ENCODE results near the gene CACTIN.

CACTIN gene

DNA sequence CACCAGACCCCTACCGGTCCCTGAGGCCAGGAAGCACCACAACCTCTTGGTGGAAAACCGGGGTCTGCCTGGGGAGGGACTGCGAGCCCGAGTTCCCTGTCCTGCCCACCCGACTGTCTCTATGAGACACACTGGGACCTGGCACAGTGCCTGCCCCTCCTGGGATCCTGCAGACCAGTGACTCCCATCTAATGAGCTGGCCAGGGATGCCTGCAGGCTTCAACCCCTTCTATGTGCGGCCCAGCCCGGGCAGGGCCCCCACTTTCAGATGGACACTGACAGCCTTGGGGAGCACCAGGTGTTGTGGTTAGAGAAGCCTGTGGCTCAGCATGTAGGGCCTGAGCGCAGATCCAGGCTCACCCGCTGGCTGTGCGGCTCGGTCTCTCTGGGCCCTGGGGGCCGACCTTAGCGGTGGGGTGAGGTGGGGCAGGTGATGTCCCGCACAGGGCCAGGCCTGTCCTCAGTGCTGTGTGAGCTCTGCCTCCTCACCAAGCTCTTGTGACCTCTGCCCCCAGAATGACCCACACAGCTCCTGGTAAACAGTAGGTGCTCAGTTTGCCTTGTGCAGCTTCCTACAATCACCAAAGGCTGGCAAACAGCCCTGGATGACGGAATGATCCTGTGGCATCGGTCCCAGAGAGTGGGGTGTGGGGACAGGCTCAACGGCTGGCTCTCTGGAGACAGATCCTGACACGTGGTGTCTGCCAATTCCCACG, 17.9 kb upstream of the CACTIN start:
- no peak for TF ChIP-seq CTCF (IDR thresholded peaks at IDR 0.05)
- Histone ChIP-seq H3K27ac (peak overlapping the region in 1 of 2 donors; percentile 20), H3K4me3 (no peak overlapping the region)
- DNase-seq (ENCODE audit: low spot score), result no peak

DNA sequence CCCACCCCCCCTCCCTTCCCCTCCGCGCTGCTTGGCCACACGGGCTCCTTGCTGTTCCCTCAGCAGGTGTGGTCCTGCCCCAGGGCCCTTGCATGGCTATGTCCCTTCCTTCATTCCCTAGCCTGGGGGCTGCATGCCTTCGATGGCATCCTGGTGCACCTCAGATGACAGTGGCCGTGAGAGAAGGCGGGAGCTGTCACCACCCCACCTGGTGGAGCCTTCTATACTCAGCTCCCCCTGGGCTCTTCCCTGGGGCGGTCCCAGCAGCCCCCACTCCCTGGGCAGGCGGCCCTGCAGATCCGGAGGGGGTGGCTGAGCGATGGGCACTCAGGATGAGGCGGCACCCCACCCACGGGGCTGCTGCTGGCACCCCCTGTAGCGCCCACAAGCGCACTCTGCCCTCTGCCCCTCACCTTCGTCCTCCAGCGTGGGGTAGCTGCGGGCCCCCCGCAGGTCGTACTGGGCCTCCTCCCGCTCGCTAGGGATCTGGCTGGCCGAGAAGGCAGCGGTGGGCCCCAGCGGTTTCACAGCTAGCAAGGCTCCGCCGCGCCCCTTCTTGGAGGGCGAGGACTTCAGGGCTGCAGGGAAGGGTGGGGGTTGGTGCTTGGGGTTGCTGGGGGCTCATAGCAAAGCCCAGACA, 17.2 kb upstream of the CACTIN start:
- Histone ChIP-seq H3K27ac (no peak overlapping the region), H3K4me3 (no peak overlapping the region)
- DNase-seq (ENCODE audit: low spot score), result no peak
- TF ChIP-seq CTCF (IDR thresholded peaks at IDR 0.05), result no peak

GRCh38 chr19:3642987-3643673, 16.5 kb upstream of the CACTIN start:
- no peak for DNase-seq (ENCODE audit: low spot score)
- TF ChIP-seq CTCF (IDR thresholded peaks at IDR 0.05), result no peak
- Histone ChIP-seq H3K27ac (no peak overlapping the region), H3K4me3 (no peak overlapping the region)

- no peak for DNase-seq (ENCODE audit: low spot score)
- Histone ChIP-seq H3K27ac (no peak overlapping the region), H3K4me3 (no peak overlapping the region)
- TF ChIP-seq CTCF (IDR thresholded peaks at IDR 0.05), result no peak
Measured at GRCh38 chr19:3642296-3642695, 15.7 kb upstream of the CACTIN start.

GRCh38 chr19:3641515-3642269, 15.1 kb upstream of the CACTIN start:
- no peak for DNase-seq (ENCODE audit: low spot score)
- no peak for TF ChIP-seq CTCF (IDR thresholded peaks at IDR 0.05)
- no peak overlapping the region for H3K27ac ChIP-seq
- H3K4me3 ChIP-seq, result no peak overlapping the region

DNA sequence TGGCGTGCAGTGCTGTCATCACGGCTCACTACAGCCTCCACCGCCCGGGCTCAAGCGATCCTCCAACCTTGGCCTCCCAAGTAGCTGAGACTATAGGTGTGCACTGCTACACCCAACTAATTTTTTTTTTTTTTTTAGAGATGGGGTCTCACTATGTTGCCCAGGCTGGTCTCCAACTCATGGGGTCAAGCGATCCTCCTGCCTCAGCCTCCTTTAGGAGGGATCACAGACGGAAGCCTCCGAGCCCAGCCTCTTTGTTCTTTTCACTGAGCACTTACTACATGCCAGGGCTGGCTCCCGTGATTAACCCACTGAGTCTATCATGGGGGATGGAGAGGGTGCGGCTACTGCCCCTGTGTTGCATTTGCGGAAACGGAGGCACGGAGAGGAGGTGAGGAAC, 12.9 kb upstream of the CACTIN start:
- no peak overlapping the region for H3K27ac ChIP-seq
- no peak for TF ChIP-seq CTCF (IDR thresholded peaks at IDR 0.05)
- H3K4me3 ChIP-seq, result no peak overlapping the region
- DNase-seq (ENCODE audit: low spot score), result no peak

Data from coronary artery (tissue), 2 donors.